ENCODE data around the gene KCNK3.
"Not testable (repeated sequence)": the region's sequence is repeated elsewhere in the genome, so short reads cannot be mapped to it uniquely, and the experiment has no call there.

KCNK3 gene

DNA sequence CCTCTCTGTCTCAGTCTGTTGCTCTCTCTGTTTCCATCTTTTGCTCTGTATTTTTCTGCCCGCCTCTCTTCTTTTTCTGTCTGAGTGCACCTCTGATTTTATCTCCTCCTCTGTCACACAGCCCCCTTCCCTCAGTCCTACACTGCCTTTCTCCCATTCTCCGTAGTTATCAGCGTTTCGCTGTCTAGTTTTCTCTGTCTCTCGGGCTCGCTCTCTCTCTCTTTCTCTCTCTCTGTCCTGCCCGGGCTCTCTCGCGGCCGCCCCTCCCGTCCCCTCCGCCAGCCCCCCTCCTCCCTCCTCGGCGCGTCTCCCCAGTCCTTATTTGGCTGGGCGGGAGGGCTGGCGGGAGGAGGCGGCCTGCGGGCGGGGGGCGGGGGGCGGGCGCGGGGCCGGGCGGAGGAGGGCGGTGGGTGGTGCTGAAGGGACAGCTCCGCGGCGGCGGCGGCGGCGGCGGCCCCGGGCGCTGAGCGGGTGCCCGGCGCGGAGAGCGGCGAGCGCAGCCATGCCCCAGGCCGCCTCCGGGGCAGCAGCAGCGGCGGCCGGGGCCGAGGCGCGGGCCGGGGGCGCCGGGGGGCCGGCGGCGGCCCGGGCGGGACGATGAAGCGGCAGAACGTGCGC is at the start of gene KCNK3:
Gene KCNK3 (plus strand): TSS at position 444 of the 618 bp plus-strand sequence. CDS start 154 bp downstream, at position 598.
- FAIRE-seq, result no peak

DNA sequence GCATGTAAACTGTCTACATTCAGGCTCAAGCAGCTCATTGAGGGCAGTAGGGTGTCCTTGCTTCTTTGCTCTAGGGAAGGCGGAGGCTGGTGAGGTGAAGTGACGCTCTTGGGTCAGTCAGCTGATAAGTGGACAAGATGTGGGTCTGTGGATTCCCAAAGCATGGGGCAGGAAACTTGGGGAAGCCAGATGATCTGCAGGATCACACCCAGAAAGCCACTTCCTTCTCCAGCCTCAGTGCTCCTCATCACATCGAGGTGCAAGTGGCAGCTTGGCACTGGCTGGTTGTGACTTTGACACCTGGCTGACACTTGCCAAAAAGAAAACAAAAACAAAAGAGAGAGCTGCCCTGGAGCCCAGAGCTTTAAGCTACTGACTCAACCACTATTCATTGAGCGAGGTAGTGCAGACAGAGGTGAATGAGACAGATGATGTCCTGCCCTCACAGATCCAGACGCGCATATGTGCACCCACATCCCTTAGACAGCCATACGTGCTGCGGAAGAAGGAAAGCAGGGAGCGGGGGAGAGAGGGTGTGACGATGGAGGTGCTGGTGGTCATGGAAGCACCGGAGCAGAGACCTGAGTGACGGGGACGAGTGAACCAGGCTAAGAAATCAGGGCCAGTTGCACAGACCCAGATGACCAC is 48.2 kb upstream of the KCNK3 start:
- no peak for FAIRE-seq

DNA sequence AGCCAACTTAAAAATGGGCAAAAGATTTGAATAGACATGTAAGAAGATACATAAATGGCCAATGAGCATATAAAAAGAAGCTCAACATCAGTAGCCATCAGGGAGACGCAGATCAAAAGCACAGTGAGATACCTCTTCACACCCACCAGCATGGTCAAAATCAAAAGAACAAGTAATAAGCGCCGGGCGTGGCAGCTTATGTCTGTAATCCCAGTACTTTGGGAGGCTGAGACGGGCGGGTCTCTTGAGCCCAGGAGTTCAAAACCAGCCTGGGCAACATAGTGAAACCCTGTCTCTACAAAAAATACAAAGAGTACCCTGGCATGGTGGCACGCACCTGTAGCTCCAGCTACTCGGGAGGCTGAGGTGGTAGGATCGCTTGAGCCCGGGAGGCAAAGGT is 46.8 kb upstream of the KCNK3 start:
- FAIRE-seq, result no peak

DNA sequence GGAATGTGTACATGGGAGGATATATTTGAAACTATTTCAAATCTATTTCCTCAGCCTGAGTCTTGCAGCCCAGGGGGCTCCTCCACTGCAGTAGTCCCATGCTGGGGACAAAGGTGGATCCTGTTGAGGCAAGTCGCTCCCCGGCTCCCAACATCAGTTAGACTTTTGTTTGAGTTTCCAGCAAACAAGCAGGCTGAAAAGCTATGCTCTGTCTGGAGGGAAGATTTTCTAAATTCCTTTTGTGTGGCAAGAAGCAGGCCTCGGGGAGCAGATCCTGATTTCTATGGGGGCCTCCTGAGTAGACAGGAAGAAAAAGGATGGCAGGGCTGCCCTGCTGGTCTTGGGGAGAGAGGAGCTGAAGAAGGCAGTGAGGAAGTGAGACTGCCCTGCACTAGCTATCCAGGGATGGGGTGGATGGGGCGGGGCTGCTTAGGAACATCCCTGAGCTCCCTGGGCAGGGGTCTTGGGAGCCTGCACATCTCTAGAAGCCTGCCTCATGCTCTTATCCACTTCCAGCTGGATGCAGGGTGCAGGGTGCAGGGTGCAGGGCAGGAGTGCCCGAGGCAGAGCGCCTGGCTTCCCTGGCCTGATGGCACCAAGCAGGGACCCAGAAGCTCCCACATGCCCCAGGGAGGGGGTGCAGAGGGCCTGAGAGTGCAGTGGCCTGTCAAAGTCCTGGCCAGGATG is 45.4 kb upstream of the KCNK3 start:
- FAIRE-seq, result no peak

DNA sequence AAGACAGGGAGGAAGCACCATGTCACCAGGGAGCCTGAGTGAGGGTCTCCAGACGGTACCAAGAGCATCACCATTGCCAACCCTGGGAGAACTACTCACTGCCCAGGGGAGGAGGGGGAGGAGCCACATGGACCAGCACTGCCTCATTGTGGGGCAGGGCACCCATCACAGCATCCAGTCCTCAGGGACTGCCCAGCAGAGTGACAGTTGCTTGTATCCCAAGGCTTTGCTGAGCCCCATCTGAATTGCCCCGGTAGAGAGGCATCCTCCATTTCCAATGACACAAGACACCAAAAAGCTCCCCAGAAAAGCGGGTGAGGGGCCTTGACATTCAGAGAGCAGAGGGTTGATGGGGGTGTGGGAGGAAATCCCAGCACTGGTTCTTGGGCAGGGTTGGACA is 44.5 kb upstream of the KCNK3 start:
- no peak for FAIRE-seq

DNA sequence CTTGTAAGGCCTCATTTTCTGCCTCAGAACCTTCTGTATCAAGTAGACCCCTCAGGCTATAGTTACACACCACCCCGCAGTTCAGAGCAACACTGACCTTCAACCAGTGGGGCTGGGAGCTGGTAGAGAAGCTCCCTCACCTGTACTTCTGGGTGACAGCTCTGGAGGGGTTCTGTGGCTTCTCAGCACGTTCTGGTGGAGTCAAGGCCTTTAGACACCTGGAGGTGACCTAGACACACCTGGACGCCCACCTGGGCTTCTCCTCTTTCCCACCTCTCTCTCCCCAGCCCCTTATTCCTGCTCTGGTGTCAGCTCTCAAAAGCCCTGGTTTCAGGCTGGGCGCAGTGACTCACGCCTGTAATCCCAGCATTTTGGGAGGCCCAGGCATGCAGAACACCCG is 44.0 kb upstream of the KCNK3 start:
- no peak for FAIRE-seq

DNA sequence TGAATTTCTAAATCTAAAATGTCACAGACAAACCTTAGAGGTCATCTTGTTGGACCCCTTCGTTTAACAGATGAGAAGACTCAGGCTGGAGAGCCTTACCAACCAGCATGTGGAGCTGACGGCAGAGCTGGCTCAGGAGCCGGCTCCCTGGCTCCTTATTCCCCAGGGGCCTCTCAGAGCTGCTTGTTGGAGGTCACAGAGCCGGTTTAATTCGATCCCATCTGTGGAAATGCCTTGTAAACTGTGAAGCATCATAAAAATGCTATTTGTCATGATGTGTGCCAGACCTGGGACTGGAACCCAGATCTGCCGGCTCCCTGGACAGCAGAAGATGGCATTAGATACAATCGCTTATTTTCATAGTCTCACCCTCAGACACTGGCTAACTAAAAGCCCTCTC is 43.2 kb upstream of the KCNK3 start:
- FAIRE-seq, result no peak

DNA sequence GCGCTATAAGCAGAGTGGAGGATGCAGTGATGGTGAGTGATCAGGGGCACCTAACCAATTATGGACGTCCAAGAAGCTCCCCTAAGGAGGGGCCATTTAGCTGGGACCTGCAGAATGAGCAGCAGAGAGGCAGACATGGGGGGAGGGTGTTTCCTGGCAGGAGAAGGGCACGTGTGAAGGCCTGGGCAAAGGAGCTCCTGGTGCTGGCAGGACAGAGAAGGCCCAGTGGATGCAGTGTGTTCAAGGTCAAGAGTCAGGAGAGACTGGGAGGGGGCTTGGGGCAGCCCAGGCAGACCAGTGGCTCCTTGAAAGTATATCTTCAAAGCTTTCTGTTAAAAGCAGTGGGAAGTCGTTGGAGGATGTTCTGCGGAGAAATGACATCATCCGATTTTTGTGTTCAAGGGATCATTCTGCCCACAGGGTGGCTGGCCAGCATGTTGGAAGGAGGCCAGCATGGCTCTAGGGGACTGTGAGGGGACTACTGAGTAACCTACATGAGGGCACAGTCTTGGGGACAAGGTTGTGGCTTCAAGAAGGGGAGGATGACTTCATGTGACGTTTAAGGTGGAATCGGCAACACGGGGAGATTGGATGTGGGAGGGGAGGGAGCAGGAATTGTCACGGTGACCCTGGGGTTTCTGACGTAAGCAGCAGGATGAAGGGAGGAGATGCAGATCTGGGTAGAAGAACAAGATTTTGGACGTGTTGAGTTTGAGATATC is 42.4 kb upstream of the KCNK3 start:
- no peak for FAIRE-seq

DNA sequence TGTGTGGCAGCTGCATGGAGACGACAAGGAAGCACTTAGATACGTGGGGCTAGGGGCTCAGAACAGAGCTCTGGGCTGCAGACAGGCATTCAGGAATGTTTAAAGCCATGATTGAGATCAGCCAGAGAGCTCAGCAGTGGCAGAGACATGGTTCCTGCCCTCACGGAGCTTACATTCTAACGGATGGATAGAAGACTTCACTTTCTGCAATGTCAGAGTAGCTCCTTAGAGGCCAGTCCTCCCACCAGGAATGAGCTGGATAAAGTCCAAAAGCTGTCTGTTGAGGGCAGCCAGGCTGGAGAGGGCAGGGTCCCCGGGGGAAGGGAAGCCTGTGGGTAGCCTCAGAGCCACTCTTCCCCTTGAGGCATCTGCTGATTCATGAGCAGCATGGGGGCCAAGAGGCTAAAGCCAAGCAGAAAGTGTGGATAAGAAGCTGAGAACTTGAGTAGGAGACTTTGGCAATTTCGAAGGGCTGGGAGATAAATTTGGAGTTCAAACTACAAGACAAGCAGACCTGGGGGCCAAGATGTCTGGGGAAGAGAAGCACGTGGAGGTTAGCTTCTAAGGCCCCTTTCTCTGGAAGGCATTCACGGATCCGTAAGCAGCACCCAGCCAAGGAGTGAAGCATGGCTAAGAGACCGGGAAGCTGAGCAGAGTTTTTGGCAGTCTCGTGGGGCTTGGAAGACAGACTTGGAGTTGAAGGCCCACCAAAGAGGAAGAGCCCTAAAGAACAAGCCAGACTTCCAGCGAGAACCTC is 41.6 kb upstream of the KCNK3 start:
- no peak for FAIRE-seq

DNA sequence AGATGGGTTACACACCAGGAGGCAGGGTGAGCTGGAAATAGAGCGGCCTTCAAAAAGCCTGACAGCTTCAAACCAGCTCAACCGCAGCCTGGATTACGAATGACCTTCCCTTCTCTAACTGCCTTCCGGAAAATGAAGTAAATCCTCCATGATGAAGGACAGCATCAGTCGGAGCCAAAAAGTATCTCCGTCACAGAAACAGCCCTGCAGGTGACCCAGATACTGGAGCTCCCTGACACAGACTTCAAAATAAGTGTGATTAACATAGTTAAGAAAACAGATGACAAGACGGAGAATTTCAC is 41.1 kb upstream of the KCNK3 start:
- no peak for FAIRE-seq

DNA sequence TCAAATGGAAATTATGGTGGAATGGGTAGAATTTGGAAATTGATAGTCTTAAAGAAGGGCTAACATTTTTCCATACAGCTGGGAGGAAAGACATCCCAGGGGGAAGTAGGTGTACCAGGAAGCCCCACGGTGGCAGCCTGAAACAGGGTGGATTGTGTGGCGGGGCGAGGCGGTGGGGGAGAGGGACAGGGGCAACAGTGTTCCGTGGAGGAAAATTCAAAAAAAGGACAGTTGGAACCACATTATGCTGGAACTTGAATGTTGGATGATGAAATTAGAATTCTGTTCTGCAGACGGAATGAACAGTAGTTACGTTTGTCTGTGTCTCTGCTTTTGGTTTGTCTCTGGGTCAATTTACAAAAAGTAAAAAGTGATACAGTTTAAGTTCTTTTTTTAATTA is 40.7 kb upstream of the KCNK3 start:
- no peak for FAIRE-seq

DNA sequence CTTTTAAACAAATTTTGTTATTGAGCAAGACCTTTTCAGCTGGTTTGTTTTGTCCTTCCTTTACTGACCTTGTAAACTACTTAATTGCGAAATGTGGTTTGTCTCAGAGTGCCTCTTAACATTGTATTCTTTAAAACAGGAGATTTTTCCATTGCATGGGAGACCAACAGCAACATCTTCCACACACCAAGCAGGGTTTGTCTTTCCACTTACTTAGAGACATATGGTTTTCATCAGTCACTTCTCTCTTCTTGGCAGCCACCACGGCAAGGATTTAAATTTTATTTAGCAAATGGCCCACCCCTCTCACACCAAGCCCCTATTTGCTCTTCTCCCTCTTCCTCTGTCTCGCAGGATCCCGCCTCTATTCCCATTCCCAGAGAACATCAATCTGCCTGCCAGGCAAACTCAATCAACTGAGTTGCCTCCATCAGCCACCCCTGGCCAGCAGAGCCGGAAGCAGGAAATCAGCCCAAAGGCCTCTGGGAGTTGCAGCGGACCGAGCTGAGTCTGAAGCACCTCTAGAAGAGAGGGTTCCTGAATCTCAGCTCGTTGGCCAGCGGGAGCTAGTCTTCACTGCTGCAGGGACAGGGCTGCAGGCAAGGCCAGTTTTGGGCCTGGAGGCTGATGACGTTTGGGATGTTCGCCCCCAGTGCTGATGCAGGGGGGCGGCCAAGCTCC is 40.0 kb upstream of the KCNK3 start:
- peak; percentile 97 for FAIRE-seq

DNA sequence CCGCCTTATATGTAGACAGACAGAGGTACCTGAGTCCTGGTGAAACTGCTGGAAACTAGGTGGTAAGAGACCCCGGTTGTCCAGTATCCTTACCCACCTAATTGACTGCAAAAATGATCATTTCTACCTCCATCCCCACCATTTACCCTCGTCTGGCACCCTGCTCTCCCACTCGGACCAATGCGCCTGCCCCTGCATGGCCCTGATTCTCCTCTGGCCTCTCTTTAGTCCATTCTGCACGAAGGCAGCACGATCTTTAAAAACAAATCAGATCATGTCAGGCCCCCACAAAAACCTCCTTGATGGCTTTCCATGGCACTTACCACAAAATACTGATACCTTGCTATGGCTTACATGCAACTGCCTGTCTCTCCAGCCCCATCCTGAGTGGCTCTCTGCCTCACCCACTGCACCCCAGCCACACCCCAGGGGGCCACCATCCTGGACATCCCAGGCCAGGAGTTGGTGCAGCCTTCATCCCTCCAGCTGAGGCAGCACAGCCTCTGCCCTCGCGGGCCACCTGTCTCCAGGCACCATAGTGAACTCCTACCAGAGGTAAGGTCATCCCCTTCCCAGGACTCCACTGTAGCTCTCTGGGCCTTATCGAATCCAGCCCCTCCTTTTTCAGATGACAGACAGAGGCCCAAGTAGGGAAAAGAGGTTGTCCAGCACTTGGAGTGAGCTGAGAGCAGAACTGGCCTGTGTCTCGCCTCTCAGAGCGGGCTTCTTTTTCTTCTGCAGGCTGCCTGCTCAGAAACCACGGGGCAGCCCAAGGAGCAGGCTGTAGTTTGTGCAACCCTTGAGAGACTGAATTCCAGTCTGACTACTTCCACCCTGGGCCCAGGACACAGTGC is 39.1 kb upstream of the KCNK3 start:
- FAIRE-seq, result no peak

DNA sequence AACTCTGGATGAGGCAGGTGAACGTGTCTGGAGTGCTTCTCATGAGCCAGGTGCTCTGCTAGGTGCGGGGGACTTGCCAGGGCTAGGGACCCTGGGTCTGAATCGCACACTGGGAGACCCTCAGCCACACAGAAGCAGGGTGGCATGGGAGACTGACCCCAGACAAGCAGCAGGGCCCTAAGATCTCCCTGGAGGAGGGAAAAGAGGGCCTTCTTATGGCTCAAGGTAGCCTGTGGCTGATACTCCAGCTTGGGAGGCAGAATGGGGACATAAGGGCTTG is 38.5 kb upstream of the KCNK3 start:
- no peak for FAIRE-seq

DNA sequence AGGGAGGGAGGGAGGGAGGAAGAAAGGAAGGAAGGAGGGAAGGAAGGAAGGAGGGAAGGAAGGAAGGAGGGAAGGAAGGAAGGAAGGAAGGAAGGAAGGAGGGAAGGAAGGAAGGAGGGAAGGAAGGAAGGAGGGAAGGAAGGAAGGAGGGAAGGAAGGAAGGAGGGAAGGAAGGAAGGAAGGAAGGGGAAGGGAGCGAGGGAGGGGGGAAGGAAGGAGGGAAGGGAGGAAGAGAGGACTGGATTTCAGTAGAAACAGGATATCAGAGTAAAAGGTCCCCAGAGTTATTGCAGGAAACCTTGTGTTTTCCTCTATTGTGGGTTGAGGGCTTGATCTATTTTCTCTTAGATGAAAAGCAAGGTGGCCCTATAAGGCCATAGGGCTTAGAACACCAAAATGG is 37.4 kb upstream of the KCNK3 start:
- FAIRE-seq, result not testable (repeated sequence)

DNA sequence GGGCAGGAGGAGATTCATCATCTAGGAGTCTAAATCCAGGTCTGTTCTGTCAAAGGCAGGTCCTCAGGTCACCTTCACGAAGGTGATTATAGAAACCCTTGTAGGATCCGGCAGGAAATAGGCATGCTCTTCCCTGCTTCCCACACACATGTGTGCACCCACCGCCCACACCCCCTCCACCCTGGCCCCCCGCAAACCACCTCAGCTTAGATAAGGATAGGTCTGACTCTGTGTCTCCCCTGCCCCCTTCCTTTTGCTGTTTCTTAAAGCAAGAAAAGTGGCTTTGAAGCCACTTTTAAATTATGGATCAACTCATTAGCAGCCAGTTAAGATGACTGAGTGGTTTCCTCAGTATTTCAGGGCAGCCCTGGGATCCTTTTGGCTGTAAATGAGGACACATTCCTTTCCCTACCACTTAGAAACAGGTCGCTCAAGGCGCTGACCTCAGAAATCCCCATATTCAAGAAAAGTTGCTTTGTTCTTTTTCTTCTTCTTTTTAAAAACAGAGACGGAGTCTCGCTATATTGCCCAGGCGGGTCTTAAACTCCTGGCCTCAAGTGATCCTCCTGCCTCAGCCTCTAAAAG is 36.8 kb upstream of the KCNK3 start:
- FAIRE-seq, result no peak

DNA sequence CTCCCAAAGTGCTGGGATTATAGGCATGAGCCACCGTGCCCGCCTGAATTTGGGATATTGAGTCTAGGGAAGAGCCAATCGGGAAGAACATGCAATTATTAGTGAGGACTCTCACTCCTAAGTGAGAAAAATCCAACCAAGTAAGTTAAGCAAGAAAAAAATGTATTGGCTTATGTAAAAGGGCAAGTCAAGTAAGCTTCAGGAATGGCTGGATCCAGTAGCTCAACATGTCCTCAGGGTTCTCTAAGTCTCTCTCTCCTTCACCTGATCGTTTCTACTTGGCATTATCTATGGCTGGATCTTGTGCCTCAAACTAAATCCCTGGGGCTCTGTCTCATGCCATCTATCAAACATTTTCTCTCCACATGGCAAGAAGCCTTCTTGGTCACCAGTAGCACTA is 35.3 kb upstream of the KCNK3 start:
- no peak for FAIRE-seq

DNA sequence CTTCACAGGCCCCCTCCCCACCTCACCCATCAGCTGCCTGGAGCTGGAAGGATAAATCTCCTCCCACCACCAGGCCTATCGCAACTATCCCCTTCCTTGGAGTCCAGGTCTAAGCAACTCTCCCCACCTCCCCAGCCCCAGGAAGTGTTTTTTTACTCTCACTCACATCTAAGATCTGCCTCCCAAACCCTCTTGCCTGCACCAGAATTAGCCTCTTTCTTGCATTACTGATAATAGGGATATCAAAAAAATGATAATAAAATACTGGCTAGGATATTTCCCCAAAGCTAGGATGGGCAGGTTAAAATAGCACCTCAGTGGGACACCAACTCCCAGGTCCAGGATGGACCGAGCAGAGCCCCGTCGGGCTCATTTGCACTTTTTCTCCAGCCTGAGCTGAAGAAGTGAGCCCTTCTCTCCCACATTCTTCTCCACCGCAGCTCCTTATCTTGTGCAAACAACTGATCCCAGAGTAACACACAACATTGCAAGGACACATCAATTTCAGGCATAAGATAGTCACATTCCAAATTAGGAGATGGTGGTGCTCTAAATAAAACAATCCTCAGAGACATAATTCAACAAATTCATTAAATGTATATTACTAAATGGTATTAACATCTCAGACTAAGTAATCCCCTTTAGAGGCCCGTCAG is 33.7 kb upstream of the KCNK3 start:
- FAIRE-seq, result no peak

DNA sequence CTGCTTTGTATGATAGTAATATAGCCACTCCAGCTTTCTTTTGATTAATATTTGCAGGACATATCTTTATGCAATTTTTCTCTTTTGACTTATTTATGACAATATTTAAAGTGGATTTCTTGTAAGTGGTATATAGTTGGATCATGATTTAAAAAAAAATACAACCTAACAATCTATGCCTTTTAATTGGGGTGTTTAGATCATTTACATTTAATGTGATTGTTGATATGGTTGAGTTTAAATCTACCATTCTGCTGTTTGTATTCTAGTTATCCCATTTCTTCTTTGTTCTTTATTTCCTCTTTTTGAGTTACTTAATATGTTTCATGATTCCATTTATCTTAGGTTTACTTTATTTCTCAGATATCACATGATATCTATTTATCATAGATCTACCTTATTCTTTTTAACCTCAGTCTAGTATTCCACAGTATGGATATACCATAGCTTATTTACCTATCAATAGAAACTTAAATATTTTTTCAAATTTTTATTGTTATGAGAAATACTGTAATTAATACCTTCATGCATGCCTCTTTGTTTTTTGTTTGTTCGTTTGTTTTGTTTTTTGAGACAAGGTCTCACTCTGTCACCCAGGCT is 32.1 kb upstream of the KCNK3 start:
- no peak for FAIRE-seq

DNA sequence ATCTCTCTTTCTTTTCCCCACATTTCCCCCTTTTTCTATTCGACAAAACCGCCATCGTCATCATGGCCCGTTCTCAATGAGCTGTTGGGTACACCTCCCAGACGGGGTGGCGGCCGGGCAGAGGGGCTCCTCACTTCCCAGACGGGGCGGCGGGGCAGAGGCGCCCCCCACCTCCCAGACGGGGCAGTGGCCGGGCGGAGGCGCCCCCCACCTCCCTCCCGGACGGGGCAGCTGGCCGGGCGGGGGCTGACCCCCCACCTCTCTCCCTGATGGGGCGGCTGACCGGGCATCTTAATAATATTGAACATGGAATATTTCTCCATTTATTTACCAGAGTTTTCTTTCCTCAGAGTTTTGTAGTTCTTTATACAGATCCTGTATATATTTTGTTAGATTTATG is 27.2 kb upstream of the KCNK3 start:
- not testable (repeated sequence) for FAIRE-seq

Data from endometrium (tissue), 2 donors.